ENCODE data around the gene SEZ6L. TPM values are rescaled to one million over a fixed set of nuclear protein-coding genes. Genes with fewer than 3 reads are reported as not detected.

The SEZ6L gene
- total RNA-seq, 1 donor from 2014 or later: 0.32 TPM

DNA sequence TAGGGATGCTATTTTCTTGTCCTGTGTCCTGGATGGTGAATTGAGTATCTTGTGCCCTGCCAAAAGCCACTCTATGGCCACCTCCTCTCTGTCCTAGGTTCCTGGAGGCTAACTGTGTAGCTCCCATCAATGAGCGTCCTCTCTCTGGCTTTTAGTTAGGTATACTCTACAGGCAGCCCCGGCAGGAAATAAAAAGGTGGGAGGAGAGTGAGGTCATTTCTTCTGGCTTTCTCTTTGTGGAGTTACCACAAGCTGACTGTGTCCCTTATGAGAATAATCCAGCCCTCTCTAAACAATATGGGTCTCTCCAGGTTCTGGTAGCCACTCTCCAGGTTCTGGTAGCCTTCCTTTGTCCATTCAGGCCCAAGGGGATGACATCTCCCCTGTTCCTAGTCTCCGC, 248.1 kb downstream of the SEZ6L start:
- no peak overlapping the region for H3K27ac ChIP-seq
- intact Hi-C loops (cut with DNase I): no loop called here

DNA sequence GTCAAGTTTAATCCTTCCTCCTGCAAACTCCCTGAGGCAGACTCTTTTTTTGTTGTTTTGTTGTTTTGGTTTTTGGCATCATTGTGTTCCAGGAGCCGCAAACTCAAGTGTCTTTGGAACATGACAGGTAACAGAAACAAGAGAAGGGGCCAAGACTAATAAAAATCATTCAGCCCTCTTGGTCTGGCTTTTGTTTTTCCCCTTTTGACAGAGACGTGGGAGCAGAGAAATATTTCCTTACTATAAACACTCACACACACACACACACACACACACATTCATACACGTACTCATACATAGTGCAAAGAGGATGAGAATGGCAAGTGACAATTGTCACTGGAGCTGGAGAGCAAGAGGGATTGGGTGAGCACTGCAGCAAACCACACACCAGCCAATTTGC, 249.4 kb downstream of the SEZ6L start:
- Histone ChIP-seq H3K27me3 (peaks cover 24% of the 10 kb centered on the region), H3K9me3 (peaks cover 3% of the 10 kb centered on the region), H3K36me3 (no peaks in the 10 kb centered on the region), H3K27ac (no peak overlapping the region), H3K4me3 (no peak overlapping the region), H3K4me1 (no peaks in the 10 kb centered on the region)
- intact Hi-C loops (cut with DNase I): no loop called here
- ATAC-seq (no peak), DNase-seq (no peak)
- TF ChIP-seq, protein P1, sequence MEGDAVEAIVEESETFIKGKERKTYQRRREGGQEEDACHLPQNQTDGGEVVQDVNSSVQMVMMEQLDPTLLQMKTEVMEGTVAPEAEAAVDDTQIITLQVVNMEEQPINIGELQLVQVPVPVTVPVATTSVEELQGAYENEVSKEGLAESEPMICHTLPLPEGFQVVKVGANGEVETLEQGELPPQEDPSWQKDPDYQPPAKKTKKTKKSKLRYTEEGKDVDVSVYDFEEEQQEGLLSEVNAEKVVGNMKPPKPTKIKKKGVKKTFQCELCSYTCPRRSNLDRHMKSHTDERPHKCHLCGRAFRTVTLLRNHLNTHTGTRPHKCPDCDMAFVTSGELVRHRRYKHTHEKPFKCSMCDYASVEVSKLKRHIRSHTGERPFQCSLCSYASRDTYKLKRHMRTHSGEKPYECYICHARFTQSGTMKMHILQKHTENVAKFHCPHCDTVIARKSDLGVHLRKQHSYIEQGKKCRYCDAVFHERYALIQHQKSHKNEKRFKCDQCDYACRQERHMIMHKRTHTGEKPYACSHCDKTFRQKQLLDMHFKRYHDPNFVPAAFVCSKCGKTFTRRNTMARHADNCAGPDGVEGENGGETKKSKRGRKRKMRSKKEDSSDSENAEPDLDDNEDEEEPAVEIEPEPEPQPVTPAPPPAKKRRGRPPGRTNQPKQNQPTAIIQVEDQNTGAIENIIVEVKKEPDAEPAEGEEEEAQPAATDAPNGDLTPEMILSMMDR (IDR thresholded peaks at IDR 0.05): no peak

More for the DNA sequence above, 248.1 kb downstream of the SEZ6L start:
- H3K36me3 ChIP-seq: no peaks in the 10 kb centered on the region
- H3K4me1 ChIP-seq: no peaks in the 10 kb centered on the region
- TF ChIP-seq, protein P1 (IDR thresholded peaks at IDR 0.05): no peak
- H3K27me3 ChIP-seq: peaks cover 24% of the 10 kb centered on the region
- no peak for DNase-seq
- no peaks in the 10 kb centered on the region for H3K9me3 ChIP-seq
- no peak for ATAC-seq
- H3K4me3 ChIP-seq: no peak overlapping the region

DNA sequence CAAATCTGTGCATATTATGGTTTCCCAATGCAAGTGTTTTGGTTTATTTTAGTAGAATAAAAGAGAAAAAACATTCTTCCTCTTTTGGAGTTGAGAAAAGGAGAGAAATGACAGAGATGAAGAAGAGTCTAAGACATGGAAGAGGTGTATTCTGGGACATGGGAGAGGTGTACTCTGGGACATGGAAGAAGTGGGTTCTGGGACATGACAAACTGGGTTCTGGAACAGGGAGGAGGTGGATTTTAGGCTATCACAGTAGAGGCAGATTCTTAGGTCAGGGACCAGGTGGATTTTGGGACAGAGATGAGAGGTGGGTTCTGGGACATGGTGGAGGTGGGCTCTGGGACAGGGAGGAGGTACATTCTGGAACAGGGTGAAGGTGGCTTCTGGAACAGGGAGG, 257.7 kb downstream of the SEZ6L start:
- DNase-seq: no peak
- no peak for ATAC-seq
- Histone ChIP-seq H3K9me3 (peaks cover 5% of the 10 kb centered on the region), H3K36me3 (no peaks in the 10 kb centered on the region), H3K27ac (no peak overlapping the region), H3K4me1 (peaks cover 4% of the 10 kb centered on the region), H3K27me3 (peaks cover 8% of the 10 kb centered on the region), H3K4me3 (no peak overlapping the region)
- TF ChIP-seq, protein P1 (IDR thresholded peaks at IDR 0.05): no peak
- intact Hi-C loops (cut with DNase I): no loop called here

DNA sequence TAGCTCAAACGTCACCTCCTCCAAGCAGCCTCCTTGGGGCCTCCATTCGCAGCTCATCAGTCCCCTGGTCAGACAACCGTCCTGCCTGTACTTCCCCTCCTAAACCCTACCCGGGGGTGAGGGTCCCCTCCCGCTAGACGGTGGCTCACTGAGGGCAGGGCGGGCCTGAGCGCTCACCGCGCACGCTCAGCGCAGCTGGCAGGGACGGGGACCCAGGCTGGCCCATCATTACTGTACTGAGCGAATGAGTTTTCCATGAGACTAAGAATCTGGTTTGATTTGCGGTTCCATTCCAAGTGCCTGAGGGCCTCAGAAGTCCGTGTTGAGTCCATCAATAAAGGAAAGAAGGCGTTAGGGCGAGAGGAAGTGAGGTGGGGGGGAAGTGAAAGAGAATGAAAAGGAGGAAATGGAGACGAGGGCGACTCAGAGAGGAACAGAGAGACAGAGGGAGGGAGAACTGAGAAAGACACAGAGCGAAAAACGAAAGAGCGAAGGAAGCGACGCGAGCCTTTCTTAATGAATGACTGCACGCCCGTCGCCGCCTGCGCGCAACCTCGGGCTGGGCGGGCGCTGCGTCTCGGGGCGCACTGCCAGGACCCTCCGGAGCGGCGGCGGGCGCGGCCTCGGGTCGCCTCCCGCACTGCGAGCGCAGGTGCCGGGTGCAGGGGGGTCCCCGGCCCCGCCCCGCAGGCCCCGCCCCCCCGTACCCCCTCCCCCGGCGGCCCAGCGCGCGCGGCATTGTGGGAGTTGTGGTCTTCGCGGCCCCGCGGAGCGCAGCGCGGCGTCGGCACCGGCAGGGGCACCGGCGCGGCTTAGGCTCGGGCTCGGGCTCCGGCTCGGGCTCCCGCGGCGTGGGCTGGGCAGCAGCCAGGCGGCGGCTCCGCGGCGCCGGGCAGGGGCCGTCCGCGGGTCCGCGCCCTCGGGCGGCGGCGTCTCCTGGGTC, 259.5 kb downstream of the SEZ6L start, which contains the start of gene ASPHD2:
Gene ASPHD2 (plus strand): TSS at position 746 of the 943 bp plus-strand sequence. CDS start 4,356 bp downstream, outside the sequence.
- TF ChIP-seq, protein P1 (IDR thresholded peaks at IDR 0.05): no peak
- DNase-seq (peak; percentile 82), ATAC-seq (peak; percentile 89)
- peak within 1 kb of the TSS; percentile 63 for H3K4me3 ChIP-seq
- peak within 1 kb of the TSS; percentile 70 for H3K27ac ChIP-seq
- H3K4me1 ChIP-seq: peaks cover 4% of the 10 kb centered on the region
- H3K27me3 ChIP-seq: peaks cover 18% of the 10 kb centered on the region
- H3K36me3 ChIP-seq: no peaks in the 10 kb centered on the region
- intact Hi-C loops (cut with DNase I): no loop called here
- H3K9me3 ChIP-seq: no peaks in the 10 kb centered on the region

DNA sequence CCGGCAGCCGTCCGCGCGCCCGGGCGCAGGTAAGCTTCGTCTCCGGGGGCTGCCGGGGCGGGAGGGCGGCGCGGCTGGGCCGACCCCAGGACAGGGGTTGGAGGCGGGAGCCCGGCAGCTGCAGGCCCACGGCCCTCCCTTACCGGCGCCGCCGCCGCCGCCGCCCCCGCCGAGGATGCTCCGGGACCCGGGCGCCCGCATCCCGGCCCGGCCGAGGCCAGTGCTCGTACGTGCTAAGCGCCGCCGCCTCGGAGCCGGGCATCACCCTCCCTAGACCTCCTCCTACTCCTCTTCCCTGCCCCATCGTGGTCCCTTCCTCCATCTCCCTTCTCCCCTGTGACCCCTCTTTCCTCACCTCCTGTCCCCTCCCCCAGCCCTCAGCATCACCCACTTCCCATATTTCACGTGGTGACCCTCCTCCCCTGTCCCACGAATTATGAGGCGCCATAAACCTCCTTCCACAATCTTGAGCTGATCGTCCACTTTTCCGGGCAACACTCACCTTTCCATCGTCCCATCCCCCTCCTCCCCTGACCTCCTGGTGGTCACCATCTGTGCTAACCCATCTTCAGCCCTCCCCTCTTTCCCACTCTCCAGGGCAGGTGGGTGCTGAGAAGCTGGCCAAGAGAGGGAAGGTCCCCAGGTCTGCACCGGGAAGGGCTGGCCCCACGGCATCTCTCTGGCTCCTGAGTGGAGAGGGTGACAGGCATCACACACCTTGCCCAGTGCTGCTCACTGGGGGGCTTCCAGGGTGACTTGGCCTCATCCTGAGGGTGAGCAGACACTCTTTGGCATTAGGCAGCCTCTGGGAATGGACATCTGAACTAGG, 260.4 kb downstream of the SEZ6L start:
- Histone ChIP-seq H3K4me3 (peak overlapping the region; percentile 43), H3K27me3 (peaks cover 18% of the 10 kb centered on the region), H3K36me3 (no peaks in the 10 kb centered on the region), H3K27ac (no peak overlapping the region), H3K4me1 (peaks cover 4% of the 10 kb centered on the region), H3K9me3 (no peaks in the 10 kb centered on the region)
- intact Hi-C loops (cut with DNase I): no loop called here
- DNase-seq (no peak), ATAC-seq (no peak)
- TF ChIP-seq, protein P1 (IDR thresholded peaks at IDR 0.05): no peak

Measured in upper lobe of right lung (tissue), 1 donor.